Chondrocyte (in vitro differentiated cells): ENCODE measurements around the gene ATP1A2. TPM values are rescaled to one million over a fixed set of nuclear protein-coding genes. Genes with fewer than 3 reads are reported as not detected.

Source experiments
- DNase-seq: peaks from one replicate; pipeline ENCODE4 v3.0.0; 2021; ENCODE audit warnings: mixed read lengths, low spot score
- H3K27ac Mint-ChIP-seq: one replicate; pipeline ENCODE4 v1.8.0; 2021; ENCODE audit warnings: mild to moderate bottlenecking, moderate library complexity, mixed read lengths; ENCODE audit not compliant: unreplicated experiment
- H3K27me3 Mint-ChIP-seq: 2 replicates; pipeline ENCODE4 v1.8.0; 2021; ENCODE audit warnings: low read depth, mixed read lengths
- H3K36me3 Mint-ChIP-seq: 2 replicates; pipeline ENCODE4 v1.8.0; 2021; ENCODE audit warnings: low read depth, mixed read lengths
- H3K4me1 Mint-ChIP-seq: 2 replicates; pipeline ENCODE4 v1.8.0; 2021; ENCODE audit warnings: low read depth, mild to moderate bottlenecking, mixed read lengths
- H3K4me3 Mint-ChIP-seq: one replicate; pipeline ENCODE4 v1.8.0; 2021; ENCODE audit warnings: mild to moderate bottlenecking, moderate library complexity, mixed read lengths; ENCODE audit not compliant: unreplicated experiment
- H3K9me3 Mint-ChIP-seq: 2 replicates; pipeline ENCODE4 v1.8.0; 2021; ENCODE audit warnings: low read depth, mixed read lengths
- CTCF ChIP-seq: fragments of 200-600 bp; sonication (generic); IDR thresholded peaks from 2 replicates; pipeline ENCODE4 v1.5.0; 2021; ENCODE audit warnings: antibody characterized with exemption, mild to moderate bottlenecking, moderate library complexity
- total RNA-seq: library from RNA; stranded (reverse); gene quantifications from 3 replicates; pipeline ENCODE4 v1.2.1, GENCODE V29; 2021

The ATP1A2 gene
- total RNA-seq, 1 donor from 2014 or later, result 2.9 TPM

GRCh38 chr1:160117300-160117699, 1.7 kb downstream of the ATP1A2 start:
- peaks cover 42% of the 10 kb centered on the region for H3K4me1 Mint-ChIP-seq

DNA sequence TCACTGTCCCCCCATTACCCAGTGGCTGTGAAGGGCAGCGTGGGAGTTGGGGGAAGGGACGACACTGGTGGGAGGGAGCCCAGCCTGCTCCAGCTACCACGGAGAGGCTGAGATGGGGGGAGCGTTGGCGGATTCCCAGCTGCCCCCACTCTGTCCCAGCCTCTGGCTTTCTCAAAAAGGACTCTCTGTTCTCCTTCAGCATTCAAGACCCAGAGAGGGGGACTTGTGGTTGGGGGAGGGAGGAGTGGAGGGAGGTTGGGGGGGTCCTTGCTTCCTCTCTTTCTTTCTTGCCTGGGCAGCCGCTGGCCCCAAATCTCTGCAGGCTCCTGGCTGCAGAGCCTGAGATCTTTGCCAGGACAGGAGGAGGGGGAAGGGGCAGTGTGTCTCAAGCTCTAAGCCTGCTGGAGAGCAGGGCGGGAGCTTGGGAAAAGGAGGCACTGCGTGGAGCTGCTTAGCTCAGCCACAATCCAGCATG, 2.2 kb downstream of the ATP1A2 start:
- Mint-ChIP-seq H3K4me3 (peak overlapping the region; percentile 2), H3K9me3 (no peaks in the 10 kb centered on the region), H3K36me3 (no peaks in the 10 kb centered on the region), H3K4me1 (peaks cover 38% of the 10 kb centered on the region), H3K27me3 (peaks cover 16% of the 10 kb centered on the region), H3K27ac (no peak overlapping the region)
- no peak for TF ChIP-seq CTCF
- peak; percentile 48 for DNase-seq

More at GRCh38 chr1:160117300-160117699, 1.7 kb downstream of the ATP1A2 start:
- TF ChIP-seq CTCF, result no peak
- Mint-ChIP-seq H3K9me3 (no peaks in the 10 kb centered on the region), H3K4me3 (no peak overlapping the region), H3K27ac (no peak overlapping the region), H3K36me3 (no peaks in the 10 kb centered on the region), H3K27me3 (peaks cover 20% of the 10 kb centered on the region)
- no peak for DNase-seq

DNA sequence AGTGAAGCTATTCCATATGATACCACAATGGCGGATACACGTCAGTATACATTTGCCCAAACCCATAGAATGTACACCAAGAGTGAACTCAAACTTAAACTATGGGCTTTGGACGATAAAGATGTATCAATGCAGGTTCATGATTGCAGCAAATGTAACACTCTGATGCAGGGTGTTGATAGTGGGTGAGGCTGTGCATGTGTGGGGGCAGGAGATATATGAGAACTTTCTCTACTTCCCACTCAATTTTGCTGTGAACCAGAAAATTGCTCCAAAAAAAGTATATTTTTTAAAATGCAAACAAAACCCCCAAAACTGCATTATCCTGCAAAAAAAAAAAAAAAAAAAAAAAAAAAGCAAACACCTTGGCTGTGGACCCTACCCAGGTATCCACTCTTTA, 3.4 kb downstream of the ATP1A2 start:
- no peak for DNase-seq
- no peaks in the 10 kb centered on the region for H3K9me3 Mint-ChIP-seq
- no peak for TF ChIP-seq CTCF
- no peak overlapping the region for H3K4me3 Mint-ChIP-seq
- H3K27me3 Mint-ChIP-seq, result peaks cover 16% of the 10 kb centered on the region
- H3K4me1 Mint-ChIP-seq, result peaks cover 35% of the 10 kb centered on the region
- no peak overlapping the region for H3K27ac Mint-ChIP-seq
- H3K36me3 Mint-ChIP-seq, result no peaks in the 10 kb centered on the region

- Mint-ChIP-seq H3K4me1 (peaks cover 40% of the 10 kb centered on the region), H3K36me3 (no peaks in the 10 kb centered on the region), H3K9me3 (no peaks in the 10 kb centered on the region), H3K27ac (no peak overlapping the region), H3K4me3 (no peak overlapping the region), H3K27me3 (peaks cover 9% of the 10 kb centered on the region)
- no peak for TF ChIP-seq CTCF
- no peak for DNase-seq
These were observed 5.2 kb downstream of the ATP1A2 start for GRCh38 chr1:160120797-160121196.

- Mint-ChIP-seq H3K27ac (no peak overlapping the region), H3K9me3 (no peaks in the 10 kb centered on the region), H3K4me1 (peaks cover 37% of the 10 kb centered on the region), H3K36me3 (no peaks in the 10 kb centered on the region), H3K27me3 (peaks cover 6% of the 10 kb centered on the region), H3K4me3 (no peak overlapping the region)
- no peak for DNase-seq
- no peak for TF ChIP-seq CTCF
These were observed 5.8 kb downstream of the ATP1A2 start for GRCh38 chr1:160121388-160121787.
